ENCODE results near the gene CAMK2B.

DNA sequence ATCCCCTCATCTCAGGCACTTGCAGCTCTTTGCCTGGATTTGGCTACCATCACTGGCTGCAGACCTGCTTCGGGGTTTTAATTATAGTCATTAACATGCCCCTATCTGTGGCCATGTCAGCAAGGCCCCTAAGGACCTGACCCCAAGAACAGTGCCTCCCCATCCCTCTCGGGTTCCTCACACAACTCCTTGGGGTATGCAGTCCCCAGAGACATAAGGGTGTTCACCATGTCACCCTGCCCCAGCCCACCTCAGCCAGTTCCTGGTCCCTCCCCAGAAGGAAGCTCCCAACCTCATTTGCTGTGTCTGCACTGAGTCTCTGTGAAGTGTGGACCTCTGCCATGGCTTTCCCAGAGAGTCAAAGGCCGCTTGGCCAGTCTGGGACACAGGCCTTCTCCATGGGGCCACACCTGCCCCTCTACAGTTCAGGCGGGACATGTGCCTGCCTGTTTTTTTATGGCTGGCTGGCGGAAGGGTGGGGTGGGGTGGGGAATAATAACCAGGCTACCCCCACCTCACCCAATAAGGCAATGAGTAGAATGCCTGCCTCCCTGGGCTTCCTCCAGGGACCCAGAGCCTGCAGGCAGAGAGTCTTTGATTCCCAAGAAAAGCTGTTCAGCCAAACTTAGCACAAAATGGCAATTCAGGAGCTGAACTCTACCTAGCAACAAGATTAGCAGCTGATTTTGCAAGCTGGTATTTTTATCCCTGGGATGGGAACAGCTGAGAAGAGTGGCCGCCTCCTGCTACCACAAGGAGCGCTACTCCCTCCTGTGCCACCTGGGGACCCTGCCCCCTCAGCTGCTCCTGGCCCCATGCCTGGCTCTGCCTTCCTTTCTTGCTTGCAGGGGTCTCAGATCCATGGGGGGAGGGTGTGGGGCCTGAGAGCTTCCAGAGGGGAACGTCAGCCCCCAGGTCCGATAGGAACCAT lies 23.7 kb upstream of the CAMK2B start:
- TF ChIP-seq, protein P1, sequence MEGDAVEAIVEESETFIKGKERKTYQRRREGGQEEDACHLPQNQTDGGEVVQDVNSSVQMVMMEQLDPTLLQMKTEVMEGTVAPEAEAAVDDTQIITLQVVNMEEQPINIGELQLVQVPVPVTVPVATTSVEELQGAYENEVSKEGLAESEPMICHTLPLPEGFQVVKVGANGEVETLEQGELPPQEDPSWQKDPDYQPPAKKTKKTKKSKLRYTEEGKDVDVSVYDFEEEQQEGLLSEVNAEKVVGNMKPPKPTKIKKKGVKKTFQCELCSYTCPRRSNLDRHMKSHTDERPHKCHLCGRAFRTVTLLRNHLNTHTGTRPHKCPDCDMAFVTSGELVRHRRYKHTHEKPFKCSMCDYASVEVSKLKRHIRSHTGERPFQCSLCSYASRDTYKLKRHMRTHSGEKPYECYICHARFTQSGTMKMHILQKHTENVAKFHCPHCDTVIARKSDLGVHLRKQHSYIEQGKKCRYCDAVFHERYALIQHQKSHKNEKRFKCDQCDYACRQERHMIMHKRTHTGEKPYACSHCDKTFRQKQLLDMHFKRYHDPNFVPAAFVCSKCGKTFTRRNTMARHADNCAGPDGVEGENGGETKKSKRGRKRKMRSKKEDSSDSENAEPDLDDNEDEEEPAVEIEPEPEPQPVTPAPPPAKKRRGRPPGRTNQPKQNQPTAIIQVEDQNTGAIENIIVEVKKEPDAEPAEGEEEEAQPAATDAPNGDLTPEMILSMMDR (IDR thresholded peaks at IDR 0.05), result no peak
- TF ChIP-seq RCOR1 (IDR thresholded peaks at IDR 0.05; ENCODE audit: low read depth, low read length) (no peak), EP300 (IDR thresholded peaks at IDR 0.05) (no peak), RNF2 (IDR thresholded peaks at IDR 0.05; ENCODE audit: borderline replicate concordance, low read depth) (no peak)
